ENCODE data around the gene SMOC1.

GRCh38 chr14:69980457-69981425 is 101.5 kb downstream of the SMOC1 start:
- TF ChIP-seq EZH2 (IDR thresholded peaks at IDR 0.05; ENCODE audit: borderline replicate concordance, low read length): no peak
- TF ChIP-seq CTCF (IDR thresholded peaks at IDR 0.05; ENCODE audit: low read length): no peak
